Effector memory CD8-positive, alpha-beta T cell (primary cell): ENCODE data around the gene RUVBL1.
A peak's percentile ranks its signal among the peaks of the same experiment; 100 is the strongest.

Experiments
- ATAC-seq: fragments of 150-1000 bp; cut with Tn5 transposase; replicated peaks from 2 replicates; pipeline ENCODE4 v1.10.0; 2021; ENCODE audit warnings: mild to moderate bottlenecking, moderate library complexity
- DNase-seq, 3 experiments: peaks; one replicate each; pipeline ENCODE4 v3.0.0; 2021
- H3K27ac Mint-ChIP-seq, 2 donors: one replicate each; pipeline ENCODE4 v1.8.0; 2022; ENCODE audit warnings: mild to moderate bottlenecking in 2 of 2, mixed read lengths in 2 of 2, moderate library complexity in 2 of 2
- H3K27me3 Mint-ChIP-seq, 2 donors: one replicate each; pipeline ENCODE4 v1.8.0; 2022; ENCODE audit warnings: mixed read lengths in 2 of 2
- H3K36me3 Mint-ChIP-seq: one replicate; pipeline ENCODE4 v1.8.0; 2022; ENCODE audit warnings: mild to moderate bottlenecking, moderate library complexity, mixed read lengths; ENCODE audit not compliant: insufficient read depth
- H3K4me1 Mint-ChIP-seq, 2 donors: one replicate each; pipeline ENCODE4 v1.8.0; 2022; ENCODE audit warnings: low read depth in 2 of 2, mixed read lengths in 2 of 2
- H3K4me3 Mint-ChIP-seq, 2 donors: one replicate each; pipeline ENCODE4 v1.8.0; 2022; ENCODE audit warnings: mild to moderate bottlenecking in 2 of 2, mixed read lengths in 2 of 2, moderate library complexity in 2 of 2
- H3K9me3 Mint-ChIP-seq, 2 donors: one replicate each; pipeline ENCODE4 v1.8.0; 2022; ENCODE audit warnings: mixed read lengths in 2 of 2

RUVBL1 gene

GRCh38 chr3:128084675-128085021 lies 39.0 kb downstream of the RUVBL1 start:
- H3K4me3 Mint-ChIP-seq: no peak overlapping the region
- H3K4me1 Mint-ChIP-seq: no peaks in the 10 kb centered on the region
- ATAC-seq (no peak), DNase-seq (no peak)
- peaks cover 7% of the 10 kb centered on the region for H3K36me3 Mint-ChIP-seq
- no peak overlapping the region for H3K27ac Mint-ChIP-seq
- no peaks in the 10 kb centered on the region for H3K27me3 Mint-ChIP-seq
- H3K9me3 Mint-ChIP-seq: no peaks in the 10 kb centered on the region

- Mint-ChIP-seq H3K36me3 (peaks cover 9% of the 10 kb centered on the region), H3K27ac (no peak overlapping the region), H3K4me1 (no peaks in the 10 kb centered on the region), H3K27me3 (no peaks in the 10 kb centered on the region), H3K9me3 (no peaks in the 10 kb centered on the region), H3K4me3 (no peak overlapping the region)
- no peak for DNase-seq
- ATAC-seq: no peak
Observed at GRCh38 chr3:128083980-128084674, 39.5 kb downstream of the RUVBL1 start.

GRCh38 chr3:128083396-128083795 lies 40.2 kb downstream of the RUVBL1 start:
- no peak overlapping the region for H3K27ac Mint-ChIP-seq
- no peak overlapping the region for H3K4me3 Mint-ChIP-seq
- H3K9me3 Mint-ChIP-seq: no peaks in the 10 kb centered on the region
- H3K36me3 Mint-ChIP-seq: peaks cover 13% of the 10 kb centered on the region
- DNase-seq: no peak
- no peak for ATAC-seq
- no peaks in the 10 kb centered on the region for H3K27me3 Mint-ChIP-seq
- H3K4me1 Mint-ChIP-seq: no peaks in the 10 kb centered on the region

- no peaks in the 10 kb centered on the region for H3K4me1 Mint-ChIP-seq
- DNase-seq: no peak
- ATAC-seq: no peak
- H3K4me3 Mint-ChIP-seq: no peak overlapping the region
- no peak overlapping the region for H3K27ac Mint-ChIP-seq
- peaks cover 15% of the 10 kb centered on the region for H3K36me3 Mint-ChIP-seq
- no peaks in the 10 kb centered on the region for H3K27me3 Mint-ChIP-seq
- H3K9me3 Mint-ChIP-seq: no peaks in the 10 kb centered on the region
Observed at GRCh38 chr3:128082546-128082945, 41.1 kb downstream of the RUVBL1 start.

- H3K36me3 Mint-ChIP-seq: peaks cover 9% of the 10 kb centered on the region
- ATAC-seq (no peak), DNase-seq (no peak)
- no peaks in the 10 kb centered on the region for H3K27me3 Mint-ChIP-seq
- H3K4me3 Mint-ChIP-seq: no peak overlapping the region
- H3K9me3 Mint-ChIP-seq: no peaks in the 10 kb centered on the region
- H3K27ac Mint-ChIP-seq: no peak overlapping the region
- no peaks in the 10 kb centered on the region for H3K4me1 Mint-ChIP-seq
Observed at GRCh38 chr3:128081846-128082245, 41.8 kb downstream of the RUVBL1 start.

GRCh38 chr3:128081226-128081625 lies 42.4 kb downstream of the RUVBL1 start:
- H3K4me1 Mint-ChIP-seq: no peaks in the 10 kb centered on the region
- no peaks in the 10 kb centered on the region for H3K9me3 Mint-ChIP-seq
- no peak overlapping the region for H3K4me3 Mint-ChIP-seq
- no peaks in the 10 kb centered on the region for H3K27me3 Mint-ChIP-seq
- H3K27ac Mint-ChIP-seq: no peak overlapping the region
- H3K36me3 Mint-ChIP-seq: peaks cover 10% of the 10 kb centered on the region
- no peak for ATAC-seq
- no peak for DNase-seq

GRCh38 chr3:128080323-128081080 lies 43.1 kb downstream of the RUVBL1 start:
- DNase-seq (no peak), ATAC-seq (no peak)
- peaks cover 17% of the 10 kb centered on the region for H3K36me3 Mint-ChIP-seq
- no peak overlapping the region for H3K4me3 Mint-ChIP-seq
- H3K27ac Mint-ChIP-seq: no peak overlapping the region
- H3K27me3 Mint-ChIP-seq: no peaks in the 10 kb centered on the region
- peaks cover 0 to 2% of the 10 kb centered on the region in 2 donors for H3K4me1 Mint-ChIP-seq
- H3K9me3 Mint-ChIP-seq: no peaks in the 10 kb centered on the region

GRCh38 chr3:128079823-128080222 lies 43.8 kb downstream of the RUVBL1 start:
- Mint-ChIP-seq H3K27ac (no peak overlapping the region), H3K4me1 (peaks cover 0 to 7% of the 10 kb centered on the region in 2 donors), H3K36me3 (peaks cover 17% of the 10 kb centered on the region), H3K9me3 (no peaks in the 10 kb centered on the region), H3K4me3 (no peak overlapping the region), H3K27me3 (no peaks in the 10 kb centered on the region)
- ATAC-seq: no peak
- DNase-seq: no peak

GRCh38 chr3:128078875-128079274 lies 44.7 kb downstream of the RUVBL1 start:
- DNase-seq (no peak), ATAC-seq (no peak)
- no peak overlapping the region for H3K27ac Mint-ChIP-seq
- no peak overlapping the region for H3K4me3 Mint-ChIP-seq
- no peaks in the 10 kb centered on the region for H3K27me3 Mint-ChIP-seq
- H3K9me3 Mint-ChIP-seq: no peaks in the 10 kb centered on the region
- H3K4me1 Mint-ChIP-seq: peaks cover 0 to 8% of the 10 kb centered on the region in 2 donors
- peaks cover 17% of the 10 kb centered on the region for H3K36me3 Mint-ChIP-seq

- Mint-ChIP-seq H3K9me3 (no peaks in the 10 kb centered on the region), H3K36me3 (peaks cover 21% of the 10 kb centered on the region), H3K4me1 (peaks cover 0 to 8% of the 10 kb centered on the region in 2 donors), H3K4me3 (no peak overlapping the region), H3K27me3 (no peaks in the 10 kb centered on the region), H3K27ac (no peak overlapping the region)
- ATAC-seq: no peak
- no peak for DNase-seq
Observed at GRCh38 chr3:128078322-128078721, 45.3 kb downstream of the RUVBL1 start.

GRCh38 chr3:128077665-128078064 lies 45.9 kb downstream of the RUVBL1 start:
- Mint-ChIP-seq H3K36me3 (peaks cover 24% of the 10 kb centered on the region), H3K9me3 (no peaks in the 10 kb centered on the region), H3K27me3 (no peaks in the 10 kb centered on the region), H3K4me1 (peaks cover 0 to 8% of the 10 kb centered on the region in 2 donors), H3K27ac (peak overlapping the region in 1 of 2 donors; percentile 29), H3K4me3 (peak overlapping the region in 1 of 2 donors; percentile 33)
- DNase-seq (no peak), ATAC-seq (no peak)

GRCh38 chr3:128077202-128077624 lies 46.4 kb downstream of the RUVBL1 start:
- Mint-ChIP-seq H3K36me3 (peaks cover 27% of the 10 kb centered on the region), H3K27me3 (no peaks in the 10 kb centered on the region), H3K4me1 (peaks cover 0 to 8% of the 10 kb centered on the region in 2 donors), H3K4me3 (peak overlapping the region in 1 of 2 donors; percentile 33), H3K9me3 (no peaks in the 10 kb centered on the region), H3K27ac (no peak overlapping the region)
- DNase-seq (no peak), ATAC-seq (no peak)

- peak in 1 of 3 experiments; percentile 19 for DNase-seq
- H3K36me3 Mint-ChIP-seq: peaks cover 32% of the 10 kb centered on the region
Observed at GRCh38 chr3:128076483-128077201, 47.0 kb downstream of the RUVBL1 start.

More at GRCh38 chr3:128076483-128077201, 47.0 kb downstream of the RUVBL1 start:
- no peak overlapping the region for H3K27ac Mint-ChIP-seq
- H3K9me3 Mint-ChIP-seq: no peaks in the 10 kb centered on the region
- peaks cover 0 to 10% of the 10 kb centered on the region in 2 donors for H3K4me1 Mint-ChIP-seq
- ATAC-seq: peak; percentile 26
- no peaks in the 10 kb centered on the region for H3K27me3 Mint-ChIP-seq
- H3K4me3 Mint-ChIP-seq: peak overlapping the region; percentile 60 to 77
